Upper lobe of left lung (tissue), 6 donors: Measurements from ENCODE around the gene PIM3. TPM values are rescaled to one million over a fixed set of nuclear protein-coding genes. Genes with fewer than 3 reads are reported as not detected.
"Not testable (repeated sequence)": the region's sequence is repeated elsewhere in the genome, so short reads cannot be mapped to it uniquely, and the experiment has no call there.

Experiments
- ATAC-seq, 2 donors: fragments of 200-7000 bp; cut with Tn5 transposase; one replicate each; pipeline ENCODE4 v1.9.1; 2022; ENCODE audit warnings: mild to moderate bottlenecking in 2 of 2, moderate library complexity in 2 of 2; ENCODE audit not compliant: low FRiP score in 2 of 2
- DNase-seq, 2 donors: peaks; one replicate each; pipeline ENCODE4 v3.0.0-alpha.2; 2019 to 2020
- H3K27ac ChIP-seq, 4 donors: fragments of 200-600 bp; sonication (generic); one replicate each; pipeline ENCODE4 v1.5.1; 2016 to 2019
- H3K27me3 ChIP-seq, 4 donors: fragments of 200-600 bp; sonication (generic); one replicate each; pipeline ENCODE4 v1.5.1; 2017 to 2019
- H3K36me3 ChIP-seq, 4 donors: fragments of 200-600 bp; sonication (generic); one replicate each; pipeline ENCODE4 v1.5.1; 2016 to 2019
- H3K4me1 ChIP-seq, 4 donors: fragments of 200-600 bp; sonication (generic); one replicate each; pipeline ENCODE4 v1.5.1; 2018 to 2019
- H3K4me3 ChIP-seq, 4 donors: fragments of 200-600 bp; sonication (generic); one replicate each; pipeline ENCODE4 v1.5.1; 2017 to 2019; ENCODE audit warnings: mild to moderate bottlenecking in 2 of 4, moderate library complexity in 1 of 4
- H3K9me3 ChIP-seq, 4 donors: fragments of 200-600 bp; sonication (generic); one replicate each; pipeline ENCODE4 v1.5.1; 2018 to 2019
- EP300 ChIP-seq, 4 donors: sonication (generic); formaldehyde crosslinking; IDR thresholded peaks; one replicate each; pipeline ENCODE4 v1.5.1; 2017; ENCODE audit warnings: antibody characterized with exemption in 4 of 4, control low read depth in 2 of 4
- POLR2A ChIP-seq, 4 donors: fragments of 450-650 bp; IDR thresholded peaks; one replicate each; pipeline ENCODE4 v1.5.1; 2016 to 2017; ENCODE audit warnings: antibody characterized with exemption in 4 of 4, mild to moderate bottlenecking in 2 of 4
- POLR2AphosphoS5 ChIP-seq, 2 donors: sonication (generic); formaldehyde crosslinking; IDR thresholded peaks; one replicate each; pipeline ENCODE4 v1.5.1; 2017; ENCODE audit warnings: antibody characterized with exemption in 2 of 2
- WGBS, 2 donors: methylation state at CpG; one replicate each; pipeline ENCODE4 v1.1.5; 2017 to 2018; 5-methylcytosine and 5-hydroxymethylcytosine counted together
- total RNA-seq, 6 donors: library from RNA; depleted of rRNA in 4 of 6; stranded (reverse); fragments of >200 nt in 4 of 6; gene quantifications; one replicate each; pipeline versions ENCODE4 v1.1.0 to v1.2.1, GENCODE V29; 2016 to 2021
- TF ChIP-seq, protein P1 (sequence below), 6 experiments: fragments of 450-650 bp in 4 of 6; fragments of 200-600 bp in 2 of 6; sonication (generic) in 2 of 6; IDR thresholded peaks; one replicate each; pipeline ENCODE4 v1.5.1; 2016 to 2019; ENCODE audit warnings: antibody characterized with exemption in 6 of 6
- donor health status: DM: no; HTN: no; CAD: no; lungs with moderate emphysema.
- donor health status: DM: no; HTN: yes; CAD: no; lungs with severe emphysema.

The PIM3 gene
- total RNA-seq, 6 donors from 2014 or later, result 131 to 246 (median 156) TPM

DNA sequence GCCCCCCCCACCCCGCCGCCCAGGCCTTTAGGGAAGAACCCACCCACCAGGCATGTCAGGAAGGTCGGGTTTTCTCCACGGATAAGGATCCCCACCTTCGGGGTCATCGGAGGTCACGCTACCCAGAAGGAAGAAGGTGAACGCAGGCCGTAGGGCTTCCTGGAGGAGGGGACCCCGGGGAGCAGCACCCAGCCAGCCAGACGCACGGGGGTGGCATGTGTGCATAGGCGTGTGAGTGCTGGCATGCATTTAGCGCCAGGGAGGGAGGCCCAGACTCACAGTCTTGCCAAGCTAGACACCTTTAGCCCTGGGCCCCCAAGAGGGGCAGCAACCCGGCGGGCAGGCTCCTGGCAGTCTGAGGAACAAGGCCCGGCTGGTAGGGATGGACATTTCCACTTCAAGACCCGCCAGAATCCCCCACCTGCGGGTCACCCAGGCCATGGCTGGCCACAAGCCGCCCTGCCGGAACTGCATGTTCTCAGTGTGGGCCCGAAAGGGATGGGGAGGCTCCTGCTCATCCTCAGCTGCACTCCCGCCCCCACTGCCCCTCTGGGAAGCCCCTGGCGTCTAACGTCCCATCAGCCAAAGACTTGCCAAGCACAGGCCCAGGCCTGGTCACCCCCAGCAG is 16.7 kb upstream of the PIM3 start:
- DNase-seq (peak in 1 of 2 donors; percentile 74), ATAC-seq (no peak)
- WGBS, 2 donors, result 71 to 80% methylated on average over 12 to 25 of the region's 25 CpGs
- Histone ChIP-seq H3K4me3 (no peak overlapping the region), H3K9me3 (no peaks in the 10 kb centered on the region), H3K27ac (peak overlapping the region in 3 of 4 donors; percentile 28 to 79 (median 54)), H3K36me3 (no peaks in the 10 kb centered on the region), H3K4me1 (peaks cover 5 to 35% (median 8%) of the 10 kb centered on the region in 4 donors), H3K27me3 (no peaks in the 10 kb centered on the region)
- TF ChIP-seq POLR2AphosphoS5 (IDR thresholded peaks at IDR 0.05) (no peak), EP300 (IDR thresholded peaks at IDR 0.05) (no peak), POLR2A (IDR thresholded peaks at IDR 0.05) (no peak)
- TF ChIP-seq, protein P1, sequence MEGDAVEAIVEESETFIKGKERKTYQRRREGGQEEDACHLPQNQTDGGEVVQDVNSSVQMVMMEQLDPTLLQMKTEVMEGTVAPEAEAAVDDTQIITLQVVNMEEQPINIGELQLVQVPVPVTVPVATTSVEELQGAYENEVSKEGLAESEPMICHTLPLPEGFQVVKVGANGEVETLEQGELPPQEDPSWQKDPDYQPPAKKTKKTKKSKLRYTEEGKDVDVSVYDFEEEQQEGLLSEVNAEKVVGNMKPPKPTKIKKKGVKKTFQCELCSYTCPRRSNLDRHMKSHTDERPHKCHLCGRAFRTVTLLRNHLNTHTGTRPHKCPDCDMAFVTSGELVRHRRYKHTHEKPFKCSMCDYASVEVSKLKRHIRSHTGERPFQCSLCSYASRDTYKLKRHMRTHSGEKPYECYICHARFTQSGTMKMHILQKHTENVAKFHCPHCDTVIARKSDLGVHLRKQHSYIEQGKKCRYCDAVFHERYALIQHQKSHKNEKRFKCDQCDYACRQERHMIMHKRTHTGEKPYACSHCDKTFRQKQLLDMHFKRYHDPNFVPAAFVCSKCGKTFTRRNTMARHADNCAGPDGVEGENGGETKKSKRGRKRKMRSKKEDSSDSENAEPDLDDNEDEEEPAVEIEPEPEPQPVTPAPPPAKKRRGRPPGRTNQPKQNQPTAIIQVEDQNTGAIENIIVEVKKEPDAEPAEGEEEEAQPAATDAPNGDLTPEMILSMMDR (IDR thresholded peaks at IDR 0.05), result no peak

DNA sequence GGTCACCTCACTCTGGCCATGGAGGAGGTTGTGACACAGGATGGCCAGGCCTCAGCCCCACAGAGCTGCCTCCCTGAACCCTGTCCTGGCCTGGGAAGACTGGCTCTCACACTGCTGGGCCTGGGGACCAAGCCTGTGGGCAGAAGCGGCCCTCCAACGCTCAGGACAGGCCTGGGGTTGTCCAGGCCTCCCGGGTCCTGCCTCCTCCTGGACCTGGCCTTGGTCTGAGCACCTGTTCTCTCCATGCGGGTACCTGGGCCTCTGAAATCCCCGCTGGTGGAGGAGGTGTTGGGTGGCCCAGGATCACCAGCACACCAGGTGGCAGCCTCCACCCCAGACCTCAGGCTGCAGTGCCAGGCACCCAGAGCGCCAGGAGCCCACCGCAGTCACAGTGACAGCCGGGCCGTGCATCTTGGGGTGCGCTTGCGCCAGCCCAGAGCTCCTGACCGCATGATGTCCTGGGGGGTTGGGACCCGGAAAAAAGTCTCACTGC is 16.1 kb upstream of the PIM3 start:
- Histone ChIP-seq H3K4me1 (peaks cover 6 to 30% (median 8%) of the 10 kb centered on the region in 4 donors), H3K27ac (peak overlapping the region in 3 of 4 donors; percentile 28 to 79 (median 54))
- WGBS, 2 donors, result 91 to 96% methylated on average over 5 to 6 of the region's 13 CpGs

DNA sequence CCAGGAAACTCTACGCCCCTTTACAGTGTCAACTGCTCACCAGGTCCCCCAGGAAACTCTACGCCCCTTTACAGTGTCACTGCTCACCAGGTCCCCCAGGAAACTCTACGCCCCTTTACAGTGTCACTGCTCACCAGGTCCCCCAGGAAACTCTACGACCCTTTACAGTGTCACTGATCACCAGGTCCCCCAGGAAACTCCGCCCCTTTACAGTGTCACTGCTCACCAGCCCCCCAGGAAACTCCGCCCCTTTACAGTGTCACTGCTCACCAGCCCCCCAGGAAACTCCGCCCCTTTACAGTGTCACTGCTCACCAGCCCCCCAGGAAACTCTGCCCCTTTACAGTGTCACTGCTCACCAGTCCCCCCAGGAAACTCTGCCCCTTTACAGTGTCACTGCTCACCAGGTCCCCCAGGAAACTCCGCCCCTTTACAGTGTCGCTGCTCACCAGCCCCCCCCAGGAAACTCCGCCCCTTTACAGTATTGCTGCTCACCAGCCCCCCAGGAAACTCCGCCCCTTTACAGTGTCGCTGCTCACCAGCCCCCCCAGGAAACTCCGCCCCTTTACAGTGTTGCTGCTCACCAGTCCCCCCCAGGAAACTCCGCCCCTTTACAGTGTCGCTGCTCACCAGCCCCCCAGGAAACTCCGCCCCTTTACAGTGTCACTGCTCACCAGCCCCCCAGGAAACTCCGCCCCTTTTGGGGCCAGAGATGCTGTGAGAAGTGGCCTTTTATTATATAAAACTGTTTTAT is 15.4 kb upstream of the PIM3 start:
- H3K36me3 ChIP-seq, DNase-seq, H3K9me3 ChIP-seq, ATAC-seq, H3K27me3 ChIP-seq, H3K4me3 ChIP-seq: not testable (repeated sequence)
- peaks cover 6 to 32% (median 15%) of the 10 kb centered on the region in 4 donors for H3K4me1 ChIP-seq
- 75 to 87% methylated on average over 5 to 17 of the region's 17 CpGs for WGBS, 2 donors
- H3K27ac ChIP-seq, result peak overlapping the region in 3 of 4 donors; percentile 1 to 79 (median 18)

More for the DNA sequence above, 16.1 kb upstream of the PIM3 start:
- Histone ChIP-seq H3K4me3 (no peak overlapping the region), H3K36me3 (no peaks in the 10 kb centered on the region), H3K9me3 (no peaks in the 10 kb centered on the region), H3K27me3 (no peaks in the 10 kb centered on the region)
- ATAC-seq (no peak), DNase-seq (no peak)
- TF ChIP-seq POLR2AphosphoS5 (IDR thresholded peaks at IDR 0.05), result no peak
- TF ChIP-seq POLR2A (IDR thresholded peaks at IDR 0.05), result peak in 1 of 4 donors; percentile 14

DNA sequence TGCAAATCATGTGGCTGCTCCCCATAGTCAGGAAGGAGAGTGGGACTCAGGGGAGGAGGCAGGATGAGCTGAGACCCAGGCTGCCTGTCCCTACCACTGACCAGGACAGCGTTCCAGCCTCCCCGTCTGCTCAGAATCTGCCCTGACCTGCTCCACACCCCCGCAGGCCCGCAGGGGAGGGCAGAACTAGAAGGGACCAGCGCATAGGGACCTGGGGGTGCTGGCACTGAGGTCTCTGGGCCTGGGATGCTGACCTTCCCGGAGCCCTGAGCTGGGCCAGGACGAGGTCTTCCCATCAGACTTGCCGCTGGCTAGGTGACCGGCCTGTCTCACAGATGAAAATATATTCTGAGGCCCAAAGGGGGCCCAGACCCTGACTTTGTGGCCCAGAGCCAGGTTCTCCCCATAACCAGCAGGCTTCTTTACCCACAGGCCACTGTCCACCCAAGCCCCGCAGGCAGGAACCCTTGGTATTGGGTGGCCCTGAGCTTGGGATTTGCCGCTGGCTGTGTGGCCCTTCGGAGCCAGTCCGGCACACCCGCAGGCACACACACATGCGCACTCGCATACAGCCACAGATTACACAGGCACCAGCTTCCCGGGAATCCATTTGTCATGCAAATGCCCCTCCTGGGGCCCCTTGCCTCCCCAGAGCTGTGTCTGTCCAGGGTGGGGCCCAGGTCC is 13.8 kb upstream of the PIM3 start:
- Histone ChIP-seq H3K36me3 (no peaks in the 10 kb centered on the region), H3K27ac (peak overlapping the region; percentile 80 to 99 (median 91)), H3K9me3 (no peaks in the 10 kb centered on the region), H3K27me3 (no peaks in the 10 kb centered on the region), H3K4me3 (peak overlapping the region in 3 of 4 donors; percentile 43 to 49 (median 46)), H3K4me1 (peaks cover 11 to 44% (median 25%) of the 10 kb centered on the region in 4 donors)
- no peak for ATAC-seq
- TF ChIP-seq POLR2AphosphoS5 (IDR thresholded peaks at IDR 0.05) (no peak), POLR2A (IDR thresholded peaks at IDR 0.05) (peak in 1 of 4 donors; percentile 49)
- 72 to 90% methylated on average over 4 to 14 of the region's 17 CpGs for WGBS, 2 donors
- DNase-seq, result peak in 1 of 2 donors; percentile 45

DNA sequence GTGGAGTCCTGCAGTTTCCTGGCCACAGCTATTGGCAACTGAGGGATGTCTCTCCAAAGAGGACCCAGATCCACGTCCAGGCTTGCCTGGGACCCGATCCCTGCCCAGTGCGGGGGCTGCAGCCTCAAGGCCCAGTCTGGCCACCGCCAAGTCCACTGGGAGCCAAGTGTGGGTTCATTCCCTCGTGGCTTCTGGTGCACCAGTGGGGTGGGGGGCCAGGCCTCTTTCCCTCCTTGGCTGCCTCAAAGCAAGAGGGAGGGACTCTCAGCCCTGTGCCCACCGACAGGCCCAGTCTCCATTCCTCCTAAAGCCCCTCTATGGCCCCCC is 13.3 kb upstream of the PIM3 start:
- Histone ChIP-seq H3K36me3 (no peaks in the 10 kb centered on the region), H3K4me3 (peak overlapping the region in 3 of 4 donors; percentile 43 to 49 (median 46)), H3K9me3 (no peaks in the 10 kb centered on the region), H3K4me1 (peaks cover 16 to 49% (median 30%) of the 10 kb centered on the region in 4 donors), H3K27me3 (no peaks in the 10 kb centered on the region), H3K27ac (peak overlapping the region; percentile 80 to 99 (median 91))
- no peak for ATAC-seq
- TF ChIP-seq POLR2A (IDR thresholded peaks at IDR 0.05) (no peak), POLR2AphosphoS5 (IDR thresholded peaks at IDR 0.05) (no peak), EP300 (IDR thresholded peaks at IDR 0.05) (no peak)
- DNase-seq, result peak in 1 of 2 donors; percentile 73
- WGBS, 2 donors, result 69% methylated on average over 6 of the region's 6 CpGs; no CpG with 5 or more reads in 1 of the 2 donors

DNA sequence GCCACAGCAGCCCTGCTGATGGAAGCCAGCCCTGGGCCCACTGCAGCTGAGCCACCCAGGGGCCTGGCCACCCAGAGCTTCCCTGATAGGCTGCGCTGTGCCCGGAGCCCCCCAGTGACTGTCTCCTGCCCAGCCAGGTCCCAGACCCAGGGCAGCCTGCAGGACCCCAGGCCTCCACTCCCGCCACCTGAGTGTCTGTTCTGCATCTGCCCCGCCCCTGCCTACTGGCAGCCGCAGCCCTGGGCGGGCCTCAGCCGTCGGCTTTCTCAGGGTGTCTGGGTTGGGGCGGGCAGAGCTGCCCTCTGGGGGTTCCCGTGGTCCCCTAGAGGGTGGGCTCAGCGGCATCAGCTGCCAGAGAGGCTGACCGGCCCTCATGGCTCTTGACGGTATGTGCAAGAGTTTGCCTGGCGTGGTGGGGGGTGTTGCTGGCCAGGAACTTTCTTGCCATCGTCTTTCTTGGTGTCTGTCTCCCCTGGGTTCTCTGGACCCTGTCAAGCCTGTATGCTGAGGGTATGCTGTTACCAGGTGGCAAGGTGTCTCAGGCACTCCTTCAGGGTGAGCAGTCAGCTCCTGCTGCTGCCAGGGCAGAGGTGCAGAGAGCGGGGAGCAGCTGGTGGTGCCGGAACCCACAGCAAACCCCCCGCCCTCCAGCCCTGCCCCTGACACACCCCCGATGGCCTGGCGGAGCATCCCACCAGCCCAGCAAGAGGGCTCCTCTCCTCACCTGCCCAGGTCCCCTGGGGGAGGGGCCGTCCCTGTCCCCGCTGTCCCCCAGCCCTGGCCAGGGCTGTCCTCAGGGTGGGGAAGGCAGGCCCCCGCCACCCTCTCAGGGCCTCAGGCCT is 12.2 kb upstream of the PIM3 start:
- DNase-seq, result peak in 1 of 2 donors; percentile 85
- peak in 2 of 4 donors; percentile 33 to 58 for TF ChIP-seq POLR2A (IDR thresholded peaks at IDR 0.05)
- no peak for TF ChIP-seq EP300 (IDR thresholded peaks at IDR 0.05)
- TF ChIP-seq POLR2AphosphoS5 (IDR thresholded peaks at IDR 0.05), result no peak
- no peak for ATAC-seq
- Histone ChIP-seq H3K27ac (peak overlapping the region; percentile 80 to 99 (median 91)), H3K9me3 (no peaks in the 10 kb centered on the region), H3K27me3 (no peaks in the 10 kb centered on the region), H3K36me3 (no peaks in the 10 kb centered on the region), H3K4me3 (peak overlapping the region in 3 of 4 donors; percentile 43 to 49 (median 46)), H3K4me1 (peaks cover 27 to 59% (median 41%) of the 10 kb centered on the region in 4 donors)
- 59 to 84% methylated on average over 5 to 11 of the region's 23 CpGs for WGBS, 2 donors
